Left lobe of liver (tissue), 2 donors: Measurements from ENCODE around the gene CAPZB. TPM values are rescaled to one million over a fixed set of nuclear protein-coding genes. Genes with fewer than 3 reads are reported as not detected.

Experiments
- ATAC-seq: fragments of 200-7000 bp; cut with Tn5 transposase; one replicate; pipeline ENCODE4 v1.9.1; 2020; ENCODE audit warnings: mild to moderate bottlenecking, moderate library complexity
- DNase-seq: peaks from one replicate; pipeline ENCODE4 v3.0.0-alpha.2; 2020; ENCODE audit warnings: low spot score
- total RNA-seq: library from RNA; stranded (reverse); gene quantifications from one replicate; pipeline ENCODE4 v1.2.1, GENCODE V29; 2021
- donor health status: DM: no; HTN: no; CAD: no; lungs with moderate emphysema.
- donor health status: DM: no; HTN: yes; CAD: no.

Gene CAPZB
- total RNA-seq, 1 donor from 2014 or later: 91.4 TPM

DNA sequence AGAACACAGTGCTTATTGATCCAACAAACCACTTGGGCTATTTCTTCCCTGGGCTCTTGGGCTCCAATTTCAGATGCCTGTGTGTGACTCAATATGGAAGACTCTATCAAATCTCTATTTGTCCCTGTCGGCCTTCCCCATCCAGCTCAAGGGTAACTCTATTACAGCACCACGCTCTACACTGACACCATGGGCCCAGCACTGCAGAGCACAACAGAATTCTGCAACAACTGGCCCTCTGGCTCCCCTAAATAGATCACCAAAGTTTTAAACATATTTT lies 51.7 kb downstream of the CAPZB start:
- DNase-seq (no peak), ATAC-seq (no peak)

DNA sequence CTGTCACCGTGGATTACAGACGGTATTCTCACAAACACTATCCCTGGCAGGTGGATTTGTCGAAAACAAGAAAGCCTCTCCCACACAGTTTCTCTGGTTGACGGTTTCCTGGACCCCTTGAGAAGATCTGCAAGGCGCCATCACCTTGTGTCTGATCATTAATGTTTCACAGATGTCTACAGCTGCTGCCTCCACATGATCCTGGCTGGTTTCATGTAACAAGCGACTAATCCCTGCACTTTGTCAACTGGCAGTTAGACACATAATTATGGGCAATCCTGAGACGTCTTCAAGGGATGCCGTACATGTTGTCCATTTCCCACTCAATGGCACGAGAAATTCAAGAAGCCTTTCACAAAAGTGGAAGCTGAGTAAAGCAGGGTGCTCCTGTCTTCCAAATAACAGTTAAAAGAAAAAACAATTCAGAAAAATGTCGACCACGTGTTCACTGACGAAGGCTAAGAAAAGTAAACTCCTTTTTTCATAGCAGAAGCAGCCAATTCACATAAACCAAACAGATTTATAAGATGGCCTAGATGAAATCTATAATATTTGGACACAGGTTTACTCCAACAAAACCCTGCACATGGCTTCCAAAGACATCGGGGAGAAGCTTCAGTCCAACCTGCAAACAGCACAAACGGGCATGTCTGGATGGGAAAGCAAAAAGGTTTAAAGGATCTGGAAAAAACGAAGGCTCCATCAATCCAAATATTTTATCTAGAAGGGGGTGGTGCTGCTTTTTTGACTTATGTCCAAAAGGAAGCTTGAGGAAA lies 52.2 kb downstream of the CAPZB start:
- no peak for DNase-seq
- ATAC-seq: no peak

DNA sequence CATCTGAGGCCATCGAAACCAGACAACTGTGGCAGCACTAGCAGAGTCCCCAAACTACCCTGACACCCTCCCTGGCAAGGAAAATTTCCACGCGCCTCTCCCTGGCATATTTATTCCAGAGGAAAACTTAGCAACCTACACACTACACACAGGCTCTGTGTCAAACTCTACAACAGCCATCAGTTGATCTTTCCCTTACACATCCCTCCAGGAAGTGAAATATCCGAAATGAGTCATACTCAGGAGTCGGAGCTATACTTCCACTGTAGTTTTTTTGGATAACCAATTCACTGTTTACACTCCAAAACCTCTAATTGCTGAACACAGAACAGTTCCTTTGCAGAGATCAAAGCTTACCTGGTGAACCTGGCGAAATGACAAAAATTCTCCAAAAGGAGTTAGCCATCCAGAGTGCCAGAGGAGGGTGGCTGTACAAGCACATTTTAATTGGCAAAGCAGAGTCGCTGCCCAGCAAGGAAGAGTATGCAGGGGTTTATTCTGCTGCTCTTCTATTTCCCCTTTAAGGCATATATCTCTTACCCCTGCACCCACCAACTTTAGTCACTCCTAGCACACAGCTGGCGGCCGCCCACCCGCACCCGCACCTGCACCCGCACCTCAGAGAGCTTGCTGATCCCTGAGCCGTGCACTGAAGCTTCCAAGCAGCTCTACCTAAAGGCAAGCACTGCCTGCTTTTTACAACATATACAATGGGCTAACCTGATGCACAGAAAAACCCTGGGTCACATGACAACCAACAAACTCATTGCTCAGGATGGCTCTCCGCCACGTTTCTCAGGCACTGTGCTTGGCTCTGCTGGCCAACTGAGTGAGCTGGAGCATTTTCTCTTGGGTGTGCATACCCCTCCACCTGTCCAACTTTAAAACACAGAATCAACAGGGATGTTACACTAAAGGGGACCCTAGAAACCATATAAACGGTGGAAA lies 54.9 kb downstream of the CAPZB start:
- DNase-seq (no peak), ATAC-seq (peak; percentile 48)

DNA sequence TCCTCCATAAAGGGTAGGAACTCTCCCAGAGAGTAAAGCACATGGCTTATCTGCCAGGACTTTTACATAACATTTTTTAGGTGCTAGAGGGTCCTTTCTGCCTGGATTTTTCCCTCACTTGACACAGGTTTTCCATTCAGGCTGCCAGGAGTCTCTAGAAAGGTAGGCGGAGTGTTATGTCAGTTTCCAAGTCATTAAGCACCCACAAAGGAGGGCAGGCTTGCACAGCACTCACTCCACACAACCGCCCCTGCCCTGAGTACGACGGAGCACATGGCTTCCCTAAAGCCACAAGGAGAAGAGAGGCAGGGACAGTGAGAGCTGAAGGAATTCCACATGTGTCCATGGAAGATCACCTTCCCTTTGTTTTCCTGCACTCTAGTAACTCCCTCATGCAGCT lies 55.7 kb downstream of the CAPZB start:
- ATAC-seq (no peak), DNase-seq (no peak)

DNA sequence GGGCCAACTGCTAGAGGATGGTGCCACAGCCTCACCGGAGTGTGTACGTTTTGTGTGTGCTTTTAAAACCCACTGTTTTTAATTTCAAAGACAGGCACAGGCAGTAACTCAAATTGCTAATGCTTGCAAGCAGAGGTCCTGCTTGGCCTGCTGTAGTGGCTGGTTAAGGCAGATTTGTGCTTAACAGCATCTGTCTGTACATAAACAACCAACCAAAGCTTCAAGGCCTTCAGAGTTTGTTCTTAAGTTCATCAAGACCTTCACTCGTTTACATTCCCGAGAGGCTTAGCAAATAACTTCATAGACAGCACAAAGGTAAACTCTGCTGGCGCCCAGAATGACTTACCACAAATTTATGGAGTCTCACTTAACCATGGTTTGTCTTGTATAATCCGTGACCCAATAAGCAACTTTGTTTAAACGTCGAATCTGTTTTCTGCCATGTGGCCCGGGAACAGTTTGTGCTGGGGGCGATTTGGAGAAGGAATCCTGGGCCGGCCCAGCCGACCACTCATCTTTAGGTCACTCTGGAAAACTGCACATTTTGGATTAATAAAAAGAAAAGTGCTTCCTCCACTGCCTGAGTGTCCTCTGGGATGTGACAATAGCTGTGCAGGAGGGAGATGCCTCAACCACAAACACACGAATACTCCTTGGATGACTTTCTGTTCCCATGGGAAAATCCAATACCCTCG lies 58.1 kb downstream of the CAPZB start:
- no peak for DNase-seq
- ATAC-seq: no peak

DNA sequence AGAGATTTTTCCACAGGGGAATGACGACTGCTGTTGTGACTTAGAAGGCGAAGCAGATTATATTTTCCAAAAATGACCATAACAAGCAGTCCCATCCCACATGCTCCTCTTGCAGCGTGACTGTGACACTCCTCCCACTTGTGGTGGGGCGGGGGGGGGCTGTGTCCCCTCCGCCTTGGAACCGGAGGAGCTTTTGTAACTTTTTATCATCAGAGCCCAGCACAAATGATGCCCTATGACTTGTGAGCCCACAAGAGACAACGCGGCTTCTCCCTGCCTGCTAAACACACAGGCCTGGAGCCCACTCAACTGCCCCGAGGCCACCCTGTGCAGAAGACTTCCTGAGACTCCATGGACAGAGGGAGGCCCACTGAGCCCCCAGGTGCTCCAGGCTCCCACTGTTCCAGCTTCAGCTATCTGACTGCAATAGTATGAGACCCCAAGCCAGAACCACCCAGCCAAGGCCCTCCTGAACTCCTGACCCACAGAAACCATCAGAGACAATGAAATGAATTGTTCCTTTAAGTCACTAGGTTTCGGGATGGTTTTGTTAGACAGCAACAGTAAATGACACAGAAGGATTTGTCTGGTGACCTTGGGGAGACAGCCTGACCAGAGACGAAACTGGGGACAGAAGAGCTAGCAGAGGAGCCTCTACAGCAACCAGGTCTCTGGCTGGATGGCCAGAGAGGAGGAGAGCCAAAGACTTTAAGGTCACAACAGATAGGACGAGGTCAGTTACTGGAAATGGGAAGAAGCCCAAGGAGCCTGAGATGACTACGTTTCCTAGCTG lies 58.8 kb downstream of the CAPZB start:
- DNase-seq (no peak), ATAC-seq (no peak)

DNA sequence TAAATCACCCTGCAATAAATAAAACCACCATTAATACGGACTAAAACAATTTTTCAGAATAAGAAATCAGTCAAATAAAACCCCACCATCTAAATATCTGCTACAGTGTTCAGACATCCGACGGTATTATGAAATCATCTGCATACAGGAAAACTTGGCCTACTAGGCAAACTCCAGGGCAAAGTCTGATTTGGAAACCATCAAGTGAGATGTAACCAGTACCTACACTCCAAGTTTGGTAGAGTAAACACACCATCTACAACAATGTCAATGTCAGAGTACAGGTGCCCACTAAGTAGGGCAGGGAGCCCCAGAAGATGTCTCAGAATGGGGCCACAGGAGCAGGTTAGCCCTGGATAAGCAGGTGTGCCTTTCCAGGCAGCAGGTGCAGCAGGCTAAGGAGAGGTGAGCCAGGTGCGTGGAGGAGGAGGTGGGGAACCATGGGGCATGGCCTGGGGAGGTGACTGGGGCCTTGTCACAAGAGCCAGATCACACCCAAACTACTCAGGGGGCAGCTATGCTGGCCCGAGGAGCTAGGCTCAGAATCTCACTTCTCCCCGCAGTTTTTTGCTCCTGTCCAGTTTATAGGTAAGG lies 59.6 kb downstream of the CAPZB start:
- DNase-seq: peak; percentile 78
- ATAC-seq: peak; percentile 82

DNA sequence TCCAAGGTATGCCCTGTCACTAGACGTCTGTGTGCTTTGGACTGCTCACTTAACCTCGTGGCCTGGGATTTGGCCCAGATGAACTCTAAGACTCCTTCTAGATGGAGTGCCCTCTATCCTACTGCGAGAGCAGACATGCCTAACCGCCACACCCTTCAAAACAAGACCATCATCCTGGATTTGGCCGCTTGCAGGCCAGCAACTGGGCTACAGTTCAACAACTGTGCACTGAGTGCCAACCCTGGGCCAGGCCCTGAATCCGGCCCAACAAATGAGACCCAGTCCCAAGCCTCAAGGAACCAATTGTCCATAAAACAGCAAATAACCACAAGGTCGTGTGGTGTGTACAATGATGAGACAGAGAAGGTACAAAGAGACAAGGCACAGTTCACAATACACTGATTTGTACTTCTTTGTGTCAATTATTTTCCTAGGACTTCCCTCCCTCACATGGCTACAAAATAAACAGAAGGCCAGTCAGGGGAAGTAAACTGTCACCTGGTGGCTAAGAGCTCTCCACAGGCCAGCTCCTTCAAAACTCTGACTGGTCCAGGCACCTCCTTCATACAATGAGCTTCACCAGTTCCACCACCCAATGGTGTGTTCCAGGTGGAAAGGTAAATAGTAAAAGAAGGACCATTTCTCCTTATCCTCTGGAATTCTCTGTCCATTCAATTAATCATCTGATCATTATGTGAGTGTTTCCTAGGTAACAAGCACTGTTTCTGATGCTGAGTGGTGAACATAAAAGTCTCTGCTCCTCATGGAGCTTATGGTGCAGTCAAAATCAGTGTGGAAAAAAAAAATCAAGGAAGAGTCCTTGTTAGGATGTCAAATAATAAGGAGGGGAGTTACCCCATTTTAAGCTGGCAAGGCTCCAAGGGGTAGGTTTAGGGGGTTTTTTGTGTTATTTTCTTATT lies 60.4 kb downstream of the CAPZB start:
- ATAC-seq (peak; percentile 61), DNase-seq (peak; percentile 51)

DNA sequence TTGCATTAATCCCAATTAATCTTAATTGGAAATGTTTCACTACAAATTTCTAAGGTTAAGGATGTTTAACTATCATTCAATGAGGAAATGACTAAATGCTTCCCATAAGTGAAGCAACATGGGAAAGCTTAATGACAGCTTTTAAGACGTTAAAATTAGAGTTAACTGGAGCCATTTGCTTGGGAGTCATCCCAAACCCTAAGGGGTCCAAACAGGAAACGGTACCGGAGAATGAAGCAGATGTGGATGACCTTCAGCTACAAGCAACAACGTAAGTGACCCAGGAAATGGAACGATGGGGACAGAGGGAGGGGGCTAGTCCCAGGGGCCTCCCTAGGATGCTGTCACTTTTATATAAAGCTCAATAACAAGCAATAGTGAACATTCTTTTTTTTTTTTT lies 62.2 kb downstream of the CAPZB start:
- ATAC-seq (no peak), DNase-seq (no peak)

DNA sequence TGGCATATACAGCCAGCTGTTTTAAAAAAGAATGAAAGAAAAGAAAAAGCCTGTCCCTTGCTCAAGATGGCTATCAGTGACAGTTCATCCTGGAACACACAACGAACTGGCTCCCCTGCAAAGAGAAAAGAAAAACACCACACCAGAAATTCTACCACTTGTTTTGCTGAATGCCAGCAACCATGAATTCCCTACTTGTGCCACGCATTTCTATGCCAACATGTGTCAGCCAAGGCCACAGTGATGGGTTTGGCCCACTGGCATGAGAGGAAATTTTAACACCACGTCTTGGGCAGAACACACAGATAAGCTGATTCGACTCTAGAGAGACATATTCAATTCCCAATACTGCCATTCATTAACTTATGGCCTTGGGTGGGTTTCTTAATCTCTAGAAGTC lies 64.0 kb downstream of the CAPZB start:
- DNase-seq (no peak), ATAC-seq (no peak)

DNA sequence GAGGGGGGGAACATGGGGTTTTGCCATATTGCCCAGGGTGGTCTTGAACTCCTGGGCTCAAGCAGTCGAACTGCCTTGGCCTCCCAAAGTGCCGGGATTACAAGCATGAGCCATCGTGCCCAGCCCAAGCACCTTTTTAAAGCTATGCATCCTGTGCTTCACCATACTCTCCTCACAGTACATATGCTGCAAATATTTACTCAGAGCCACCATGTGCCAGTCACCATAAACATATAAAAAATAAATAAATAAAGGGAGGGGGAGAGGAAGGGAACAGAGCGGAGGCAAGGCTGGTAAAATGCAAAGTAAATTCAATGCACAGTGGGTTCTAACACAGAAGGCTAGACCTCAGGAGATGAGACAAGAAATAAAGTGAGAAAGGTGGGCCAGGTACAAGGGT lies 64.7 kb downstream of the CAPZB start:
- no peak for ATAC-seq
- DNase-seq: no peak

DNA sequence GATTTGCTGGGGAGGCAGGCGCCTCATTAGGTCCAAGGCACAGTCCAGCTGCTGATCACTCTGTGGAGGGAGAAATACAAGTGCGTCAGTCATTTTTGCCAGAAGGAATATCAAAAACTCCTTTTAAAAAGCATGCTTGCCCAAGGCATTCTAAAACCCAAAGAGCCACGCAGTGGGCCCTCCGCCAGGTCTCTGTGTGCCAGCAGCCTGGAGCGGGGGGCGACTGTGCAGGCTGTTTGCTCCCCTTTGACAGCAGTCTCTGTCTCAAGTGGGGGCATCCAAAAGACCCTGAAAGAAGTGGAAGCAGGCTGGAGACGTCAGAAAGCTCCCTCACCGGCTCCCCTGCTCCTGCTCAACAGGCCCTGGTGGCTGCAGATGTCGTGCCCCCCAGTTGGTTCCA lies 65.6 kb downstream of the CAPZB start:
- no peak for ATAC-seq
- no peak for DNase-seq

DNA sequence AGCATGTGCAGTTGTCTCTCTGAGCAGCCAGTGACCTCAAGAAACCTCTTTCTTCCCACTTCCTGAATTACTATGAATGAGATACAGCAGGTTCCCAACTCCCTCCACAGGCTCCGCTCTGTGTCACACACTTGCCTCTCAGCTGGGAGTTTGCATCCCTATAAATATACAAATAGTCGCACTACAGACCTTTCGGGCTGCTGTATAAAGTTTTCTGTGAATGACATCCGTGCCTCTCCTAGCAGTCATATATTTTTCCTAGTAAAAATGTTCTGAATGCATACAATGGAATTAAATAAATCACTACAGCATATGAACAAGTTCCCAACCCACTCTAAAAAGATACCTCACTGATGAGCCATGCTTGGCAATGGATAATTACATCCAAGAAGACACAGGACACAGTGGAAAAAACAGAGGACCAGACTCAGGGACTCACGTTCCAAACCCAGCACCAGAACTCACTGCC lies 66.8 kb downstream of the CAPZB start:
- ATAC-seq (peak; percentile 16), DNase-seq (no peak)

DNA sequence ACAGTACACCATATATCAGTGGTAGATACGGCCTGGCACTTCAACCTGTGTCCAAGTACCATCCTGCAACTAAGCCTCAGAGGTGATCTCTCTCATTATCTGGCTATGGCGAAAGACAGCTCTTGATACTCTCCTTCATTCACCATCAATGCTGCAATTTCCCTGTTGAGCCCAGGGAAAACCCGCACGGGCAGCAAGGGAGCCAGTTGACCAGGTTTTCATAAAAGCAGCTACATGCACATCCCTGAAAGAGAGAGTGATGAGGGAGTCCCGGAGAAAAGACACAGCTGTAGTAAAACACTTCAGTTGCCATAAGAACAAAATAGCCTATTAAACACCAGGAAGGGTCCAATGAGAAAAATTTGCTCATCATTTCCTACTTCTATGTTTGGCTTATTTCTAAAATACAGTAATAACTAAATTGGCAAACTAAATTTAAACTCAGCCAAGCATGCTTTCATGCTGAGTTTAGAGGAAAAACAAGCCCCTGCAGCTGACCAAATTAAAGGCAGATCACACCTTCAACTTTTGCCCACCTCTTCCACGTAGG lies 68.3 kb downstream of the CAPZB start:
- DNase-seq: no peak
- no peak for ATAC-seq

DNA sequence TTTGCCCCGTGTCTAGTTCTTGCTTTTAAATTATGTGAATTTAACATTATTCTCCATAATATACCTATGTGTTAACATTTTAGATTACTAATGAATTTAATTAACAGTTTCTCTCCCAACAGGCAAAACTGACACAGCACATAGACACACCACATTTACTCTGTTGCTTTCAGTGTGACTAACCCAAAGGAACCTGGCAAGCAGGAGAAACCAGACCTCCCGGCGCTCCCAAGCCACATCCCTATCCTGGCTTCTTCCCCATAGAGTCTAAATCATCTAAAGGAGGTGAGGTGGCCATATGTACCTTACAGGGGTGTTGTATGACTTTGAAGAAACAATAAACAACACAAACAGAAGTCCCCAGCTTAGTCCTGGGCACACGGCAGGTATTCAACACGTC lies 69.2 kb downstream of the CAPZB start:
- DNase-seq (no peak), ATAC-seq (no peak)

DNA sequence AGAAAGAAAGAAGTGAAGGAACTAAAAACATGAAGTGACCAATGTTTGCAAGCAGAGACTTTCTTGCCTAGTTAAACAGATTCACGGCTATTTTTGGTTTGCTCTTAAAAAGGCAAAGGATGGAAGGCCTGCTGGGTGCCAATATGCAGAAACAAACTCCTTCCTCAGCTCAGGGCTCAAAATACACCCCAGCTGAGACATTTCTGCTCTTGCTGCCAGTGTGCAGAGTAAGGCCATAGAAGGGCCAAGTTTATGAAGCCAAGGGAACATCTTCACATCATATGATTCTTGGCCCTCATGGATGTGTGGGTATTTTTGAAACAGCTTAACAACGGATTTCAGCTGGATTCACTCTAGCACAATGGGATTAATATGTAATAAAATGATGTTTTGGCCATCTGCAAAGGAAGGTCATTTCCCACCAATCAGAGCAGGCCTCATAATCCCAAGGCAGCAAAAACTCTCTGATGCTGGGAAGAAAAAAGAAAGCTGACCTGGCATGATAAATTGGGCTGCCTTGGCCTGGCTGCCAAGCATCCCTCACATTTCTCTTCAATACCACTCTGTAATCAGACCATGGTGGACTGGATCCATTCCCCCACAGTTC lies 70.7 kb downstream of the CAPZB start:
- DNase-seq: no peak
- no peak for ATAC-seq

DNA sequence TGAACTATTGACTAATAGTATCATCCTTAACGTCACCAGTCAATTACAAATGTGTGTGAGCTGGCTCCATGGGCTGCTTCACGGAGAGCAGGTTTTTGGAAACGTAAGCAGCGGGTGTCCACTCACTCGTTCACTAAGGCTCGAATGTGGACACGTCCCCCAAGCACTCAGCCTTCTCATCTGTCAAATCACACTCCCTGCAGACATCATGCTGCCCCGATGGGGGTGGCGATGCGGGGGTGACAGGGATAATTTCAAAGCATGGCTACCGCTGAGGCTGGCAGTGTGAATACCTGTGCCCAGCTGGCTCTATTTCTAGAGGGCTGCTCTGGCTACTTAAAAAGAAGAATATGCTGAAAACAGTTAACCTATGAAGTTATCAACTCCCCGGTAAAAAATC lies 71.3 kb downstream of the CAPZB start:
- ATAC-seq (no peak), DNase-seq (no peak)

DNA sequence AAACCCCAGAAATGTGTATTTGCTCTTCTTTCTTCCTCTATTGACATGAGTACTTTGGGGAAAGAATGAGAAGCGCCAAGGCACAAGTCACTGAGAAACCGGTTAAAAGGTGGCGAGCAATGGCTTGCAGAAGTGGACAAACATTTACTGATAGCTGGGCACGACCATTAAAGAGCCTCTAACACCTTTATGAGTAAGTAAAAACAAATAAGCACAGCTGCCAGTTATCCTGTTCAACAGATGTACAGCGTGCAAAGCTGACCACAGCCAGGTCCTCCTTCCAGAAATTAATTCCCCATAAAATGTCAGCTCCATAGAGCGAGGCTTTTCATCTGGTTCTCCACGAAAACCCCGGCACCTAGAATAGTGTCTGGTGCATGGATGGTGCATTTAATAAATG lies 72.7 kb downstream of the CAPZB start:
- DNase-seq (no peak), ATAC-seq (no peak)

DNA sequence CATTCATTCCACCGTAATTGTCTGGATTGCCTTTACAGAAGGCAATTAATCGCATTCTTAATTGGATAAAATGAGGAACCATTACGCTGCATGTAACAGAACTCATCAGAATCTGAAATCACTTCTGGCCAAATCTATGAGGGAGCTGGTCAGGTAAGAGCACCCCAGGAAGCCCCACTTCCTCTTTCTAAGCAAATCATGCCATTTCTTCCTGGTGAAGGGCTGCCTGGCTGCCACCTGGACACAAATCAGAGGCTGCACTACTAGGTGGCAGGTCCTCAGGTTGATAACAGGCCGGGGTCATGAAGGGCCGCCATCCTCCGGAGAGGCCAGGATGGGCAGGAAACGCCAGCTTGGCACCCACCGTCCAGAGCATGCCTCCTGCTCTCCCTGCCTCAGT lies 73.7 kb downstream of the CAPZB start:
- ATAC-seq: no peak
- no peak for DNase-seq
